ENCODE measurements around the gene PLCB2. TPM values are rescaled to one million over a fixed set of nuclear protein-coding genes. Genes with fewer than 3 reads are reported as not detected.

PLCB2 gene
- total RNA-seq, 2 donors from 2014 or later: 1.9 to 8.4 TPM

- TF ChIP-seq CTCF (IDR thresholded peaks at IDR 0.05): no peak
- Histone ChIP-seq H3K27ac (peak overlapping the region; percentile 96 to 97), H3K27me3 (no peaks in the 10 kb centered on the region), H3K9me3 (no peaks in the 10 kb centered on the region), H3K4me3 (no peak overlapping the region), H3K36me3 (peaks cover 26% of the 10 kb centered on the region), H3K4me1 (peaks cover 0 to 89% of the 10 kb centered on the region in 2 donors)
- DNase-seq (ENCODE audit: low spot score): no peak
Measured at GRCh38 chr15:40334941-40335795, 27.4 kb upstream of the PLCB2 start.

- TF ChIP-seq CTCF (IDR thresholded peaks at IDR 0.05): no peak
- no peaks in the 10 kb centered on the region for H3K27me3 ChIP-seq
- no peaks in the 10 kb centered on the region for H3K9me3 ChIP-seq
- DNase-seq (ENCODE audit: low spot score): no peak
- H3K4me1 ChIP-seq: peaks cover 0 to 89% of the 10 kb centered on the region in 2 donors
- H3K27ac ChIP-seq: peak overlapping the region; percentile 96 to 97
- H3K36me3 ChIP-seq: peaks cover 26% of the 10 kb centered on the region
- no peak overlapping the region for H3K4me3 ChIP-seq
Measured at GRCh38 chr15:40334541-40334940, 26.8 kb upstream of the PLCB2 start.

- Histone ChIP-seq H3K27ac (peak overlapping the region; percentile 96 to 97), H3K9me3 (no peaks in the 10 kb centered on the region), H3K36me3 (peaks cover 26% of the 10 kb centered on the region), H3K27me3 (no peaks in the 10 kb centered on the region), H3K4me3 (peak overlapping the region in 1 of 2 donors; percentile 10), H3K4me1 (peaks cover 0 to 89% of the 10 kb centered on the region in 2 donors)
- DNase-seq (ENCODE audit: low spot score): peak; percentile 81
- no peak for TF ChIP-seq CTCF (IDR thresholded peaks at IDR 0.05)
Measured at GRCh38 chr15:40333922-40334492, 26.3 kb upstream of the PLCB2 start.

GRCh38 chr15:40332113-40332781 lies 24.5 kb upstream of the PLCB2 start:
- TF ChIP-seq CTCF (IDR thresholded peaks at IDR 0.05): no peak
- Histone ChIP-seq H3K4me1 (peaks cover 0 to 89% of the 10 kb centered on the region in 2 donors), H3K27ac (peak overlapping the region; percentile 77 to 93), H3K27me3 (no peaks in the 10 kb centered on the region), H3K9me3 (no peaks in the 10 kb centered on the region), H3K4me3 (no peak overlapping the region), H3K36me3 (peaks cover 24% of the 10 kb centered on the region)
- DNase-seq (ENCODE audit: low spot score): no peak

- peak overlapping the region; percentile 77 to 93 for H3K27ac ChIP-seq
- H3K4me3 ChIP-seq: no peak overlapping the region
- no peaks in the 10 kb centered on the region for H3K9me3 ChIP-seq
- no peak for DNase-seq (ENCODE audit: low spot score)
- H3K4me1 ChIP-seq: peaks cover 0 to 90% of the 10 kb centered on the region in 2 donors
- H3K27me3 ChIP-seq: no peaks in the 10 kb centered on the region
- no peak for TF ChIP-seq CTCF (IDR thresholded peaks at IDR 0.05)
- H3K36me3 ChIP-seq: peaks cover 18% of the 10 kb centered on the region
Measured at GRCh38 chr15:40331637-40332036, 23.9 kb upstream of the PLCB2 start.

All from right atrium auricular region (tissue), 2 donors.